ENCODE data around the gene COLEC11. TPM values are rescaled to one million over a fixed set of nuclear protein-coding genes. Genes with fewer than 3 reads are reported as not detected.
A peak's percentile ranks its signal among the peaks of the same experiment; 100 is the strongest.
"Not testable (repeated sequence)": the region's sequence is repeated elsewhere in the genome, so short reads cannot be mapped to it uniquely, and the experiment has no call there.

Gene COLEC11
- total RNA-seq, 1 donor from 2014 or later: 40.1 TPM

GRCh38 chr2:3649581-3649980 is 54.7 kb downstream of the COLEC11 start:
- DNase-seq (ENCODE audit: low spot score) (no peak), ATAC-seq (no peak)

- DNase-seq (ENCODE audit: low spot score) (no peak), ATAC-seq (no peak)
Measured at GRCh38 chr2:3650140-3650920, 55.4 kb downstream of the COLEC11 start.

- DNase-seq (ENCODE audit: low spot score) (no peak), ATAC-seq (peak; percentile 63)
Measured at GRCh38 chr2:3651691-3652648, 57.1 kb downstream of the COLEC11 start.

GRCh38 chr2:3652896-3653625 is 58.1 kb downstream of the COLEC11 start:
- DNase-seq (ENCODE audit: low spot score) (no peak), ATAC-seq (no peak)

- DNase-seq (ENCODE audit: low spot score) (no peak), ATAC-seq (no peak)
Measured at GRCh38 chr2:3654011-3654410, 59.1 kb downstream of the COLEC11 start.

GRCh38 chr2:3654531-3655225 is 59.8 kb downstream of the COLEC11 start:
- no peak for DNase-seq (ENCODE audit: low spot score)

GRCh38 chr2:3655871-3656761 is 61.2 kb downstream of the COLEC11 start:
- ATAC-seq (no peak), DNase-seq (ENCODE audit: low spot score) (no peak)

More at GRCh38 chr2:3654531-3655225, 59.8 kb downstream of the COLEC11 start:
- ATAC-seq: no peak

- ATAC-seq (peak; percentile 31), DNase-seq (ENCODE audit: low spot score) (no peak)
Measured at GRCh38 chr2:3656762-3657721, 62.1 kb downstream of the COLEC11 start.

- DNase-seq (ENCODE audit: low spot score) (no peak), ATAC-seq (no peak)
Measured at GRCh38 chr2:3657881-3658280, 63.0 kb downstream of the COLEC11 start, which contains the start of gene ALLC. Gene ALLC (plus strand): TSS chr2:3658200. CDS start chr2:3671158, 12,958 bp downstream.

- peak; percentile 34 for ATAC-seq
- no peak for DNase-seq (ENCODE audit: low spot score)
Measured at GRCh38 chr2:3659447-3660432, 64.8 kb downstream of the COLEC11 start.

GRCh38 chr2:3660640-3661039 is 65.7 kb downstream of the COLEC11 start:
- ATAC-seq; DNase-seq (ENCODE audit: low spot score): not testable (repeated sequence)

GRCh38 chr2:3661149-3661660 is 66.3 kb downstream of the COLEC11 start:
- ATAC-seq: no peak
- DNase-seq (ENCODE audit: low spot score): no peak

GRCh38 chr2:3662239-3662638 is 67.3 kb downstream of the COLEC11 start:
- DNase-seq (ENCODE audit: low spot score) (peak; percentile 11), ATAC-seq (no peak)

GRCh38 chr2:3664118-3664517 is 69.2 kb downstream of the COLEC11 start:
- DNase-seq (ENCODE audit: low spot score): no peak

GRCh38 chr2:3664925-3665324 is 70.0 kb downstream of the COLEC11 start:
- peak; percentile 10 for DNase-seq (ENCODE audit: low spot score)
- ATAC-seq: no peak

More at GRCh38 chr2:3664118-3664517, 69.2 kb downstream of the COLEC11 start:
- ATAC-seq: no peak

GRCh38 chr2:3665886-3666612 is 71.1 kb downstream of the COLEC11 start:
- ATAC-seq (no peak), DNase-seq (ENCODE audit: low spot score) (peak; percentile 21)
